ENCODE data around the gene KLRC4.
"Not testable (repeated sequence)": the region's sequence is repeated elsewhere in the genome, so short reads cannot be mapped to it uniquely, and the experiment has no call there.

KLRC4 gene

DNA sequence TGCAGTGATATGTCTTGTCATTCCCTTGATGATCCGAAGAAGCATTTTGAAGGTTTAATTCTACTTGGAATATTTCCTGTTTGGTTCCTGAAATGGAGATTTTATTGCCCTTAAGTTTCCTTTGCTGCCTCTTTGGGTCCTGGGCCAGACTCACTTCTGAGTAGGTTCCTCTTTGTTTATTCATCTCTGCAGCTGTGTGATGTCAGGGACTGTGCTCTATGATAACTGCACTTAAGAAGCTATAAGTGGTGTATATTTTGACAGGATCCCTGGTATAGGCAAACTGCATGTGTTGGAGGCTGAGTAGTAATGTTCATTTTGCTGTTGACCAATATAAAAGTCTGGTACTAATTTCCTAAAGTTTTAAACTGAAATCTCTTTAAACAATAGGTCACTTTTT is at the start of gene KLRC4:
KLRC4 (minus strand) TSS at position 366 of the 400 bp plus-strand sequence; CDS start at position 184, 182 bp downstream.
- DNase-seq: no peak

DNA sequence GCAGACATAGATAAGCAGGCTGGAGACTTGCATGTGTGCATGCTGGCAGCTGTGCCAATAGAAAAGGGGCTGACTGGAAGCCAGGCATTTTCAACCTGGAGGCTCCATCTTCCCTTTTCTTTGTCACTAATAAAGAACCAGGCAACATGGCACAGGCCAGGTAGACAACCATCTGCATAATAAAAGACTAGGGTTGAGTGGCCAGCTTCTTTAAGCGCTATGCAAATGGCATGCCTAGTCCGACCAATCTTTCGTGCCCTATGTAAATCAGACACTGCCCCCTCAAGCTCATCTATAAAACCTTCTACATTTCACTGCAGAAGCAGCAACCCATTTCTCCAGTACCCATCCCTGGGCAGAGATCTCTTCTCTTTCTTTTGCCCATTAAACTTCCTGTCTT is 48.2 kb upstream of the KLRC4 start:
- no peak for DNase-seq

DNA sequence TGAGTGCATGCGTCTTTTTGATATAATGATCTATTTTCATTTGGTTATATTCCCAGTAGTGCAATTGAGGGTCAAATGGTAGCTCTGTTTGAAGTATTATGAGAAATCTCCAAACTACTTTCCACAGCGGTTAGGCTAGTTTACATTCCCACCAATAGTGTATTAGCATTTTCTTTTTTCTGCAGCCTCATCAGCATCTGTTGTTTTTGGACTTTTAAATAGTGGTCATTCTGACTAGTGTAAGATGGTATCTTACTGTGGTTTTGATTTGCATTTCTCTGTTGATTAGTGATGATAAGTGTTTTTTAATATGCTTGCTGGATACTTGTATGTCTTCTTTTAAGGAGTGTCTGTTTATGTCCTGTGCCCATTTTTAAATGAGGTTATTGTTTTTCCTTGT is 47.3 kb upstream of the KLRC4 start:
- DNase-seq: no peak

GRCh38 chr12:10455766-10456165 is 46.2 kb upstream of the KLRC4 start:
- no peak for DNase-seq

- DNase-seq: no peak
These were observed 45.0 kb upstream of the KLRC4 start for GRCh38 chr12:10454531-10454930.

GRCh38 chr12:10453156-10453555 is 43.6 kb upstream of the KLRC4 start, which contains the start of gene KLRC1:
TSS of gene KLRC1 (minus strand) at chr12:10453377. CDS start at chr12:10451156, 2,221 bp downstream.
- no peak for DNase-seq

- no peak for DNase-seq
These were observed 38.7 kb upstream of the KLRC4 start for GRCh38 chr12:10448236-10448635.

DNA sequence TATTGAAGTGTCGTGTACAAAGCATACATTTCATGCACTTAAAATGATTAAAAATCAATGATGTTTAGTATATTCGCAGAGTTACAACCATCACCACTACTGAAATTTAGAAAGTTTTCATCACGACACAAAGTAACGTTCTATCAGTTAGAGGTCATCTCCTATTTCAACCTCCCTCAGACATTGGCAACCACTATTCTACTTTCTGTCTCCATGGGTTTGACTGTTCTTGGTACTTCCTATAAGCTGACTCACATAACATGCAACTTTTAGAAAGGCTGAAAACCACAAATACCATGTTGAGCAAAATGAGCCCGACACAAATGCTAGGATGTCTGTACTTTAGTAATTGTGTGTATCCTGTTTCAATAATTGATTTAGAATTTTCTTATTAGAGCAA is 36.5 kb upstream of the KLRC4 start:
- DNase-seq: peak; percentile 9

DNA sequence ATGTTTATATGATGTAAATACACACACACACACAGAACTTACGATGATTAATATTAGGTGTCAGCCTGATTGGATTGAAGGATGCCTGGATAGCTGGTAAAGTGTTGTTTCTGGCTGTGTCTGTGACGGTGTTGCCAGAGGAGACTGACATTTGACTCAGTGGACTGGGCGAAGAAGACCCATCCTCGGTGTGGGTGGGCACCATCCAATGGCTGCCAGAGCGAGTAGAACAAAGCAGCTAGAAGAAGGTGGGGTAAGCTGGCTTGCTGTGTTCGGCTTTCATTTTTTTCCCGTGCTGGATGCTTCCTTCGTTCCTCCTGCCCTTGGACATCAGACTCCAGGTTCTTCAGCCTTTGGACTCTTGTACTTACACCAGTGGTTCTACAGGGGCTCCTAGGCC is 31.6 kb upstream of the KLRC4 start:
- not testable (repeated sequence) for DNase-seq

DNA sequence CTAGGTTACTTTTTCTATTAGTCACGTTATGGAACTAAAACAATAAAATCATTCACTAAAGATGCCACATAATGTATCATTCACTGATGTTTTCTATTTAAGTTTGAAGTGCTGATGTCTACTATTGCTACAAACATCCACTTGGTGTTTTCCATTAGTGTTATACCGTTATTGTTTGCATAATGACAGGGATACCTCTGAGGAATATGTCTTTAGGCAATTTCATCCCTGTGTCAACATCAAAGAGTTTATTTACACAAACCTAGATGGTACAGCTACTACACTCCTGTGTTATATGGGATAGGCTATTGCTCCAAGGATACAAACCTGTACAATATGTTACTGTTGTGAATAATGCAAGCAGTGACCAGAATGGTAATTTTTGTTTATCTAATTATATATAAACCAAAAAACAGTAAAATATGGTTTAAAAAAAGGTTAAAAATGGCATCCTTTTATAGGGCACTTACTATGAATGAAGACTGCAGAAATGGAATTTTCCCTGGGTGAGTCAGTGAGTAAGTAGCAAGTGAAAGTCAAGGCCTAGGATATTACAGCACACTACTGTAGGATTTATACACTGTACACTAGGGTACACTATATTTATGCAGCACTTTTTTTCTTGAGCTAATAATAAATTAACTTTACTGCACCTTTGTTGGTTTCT is 30.2 kb upstream of the KLRC4 start:
- DNase-seq: not testable (repeated sequence)

DNA sequence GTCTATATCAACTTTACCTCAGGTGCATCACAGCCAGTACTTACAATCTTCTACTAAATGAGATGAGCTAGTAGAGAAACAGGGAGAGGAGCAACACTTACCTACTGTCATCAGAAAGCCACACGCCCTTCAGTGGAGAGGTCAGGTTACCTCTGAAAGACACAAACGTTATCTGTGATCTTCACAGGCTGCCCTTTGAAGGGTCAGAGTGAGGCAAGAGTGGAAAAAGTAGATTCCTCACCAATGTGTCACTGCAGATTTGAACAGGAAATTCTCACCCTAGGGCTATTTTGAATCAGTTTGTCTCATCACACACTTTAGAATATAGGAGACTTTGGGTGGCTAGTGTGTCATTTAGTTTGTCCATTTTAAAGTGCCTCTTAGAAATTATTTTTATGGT is 28.0 kb upstream of the KLRC4 start:
- DNase-seq: not testable (repeated sequence)

DNA sequence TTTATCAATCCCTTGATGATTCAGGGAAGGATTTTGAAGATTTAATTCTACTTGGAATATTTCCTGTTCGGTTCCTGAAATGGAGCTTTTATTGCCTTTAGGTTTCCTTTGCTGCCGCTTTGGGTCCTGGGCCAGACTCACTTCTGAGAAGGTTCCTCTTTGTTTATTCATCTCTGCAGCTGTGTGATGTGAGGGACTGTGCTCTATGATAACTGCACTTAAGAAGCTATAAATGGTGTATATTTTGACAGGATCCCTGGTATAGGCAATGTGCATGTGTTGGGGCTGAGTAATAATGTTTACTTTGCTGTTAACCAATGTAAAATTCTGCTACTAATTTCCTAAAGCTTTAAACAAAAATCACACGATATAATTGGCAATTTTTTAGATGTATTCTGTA is 26.3 kb upstream of the KLRC4 start, which contains the start of gene KLRC2:
KLRC2 (minus strand) TSS at position 195 of the 400 bp plus-strand sequence; CDS start at position 171, 24 bp downstream.
- DNase-seq: peak; percentile 31

- DNase-seq: peak; percentile 41
These were observed 21.1 kb upstream of the KLRC4 start for GRCh38 chr12:10430623-10431022.

GRCh38 chr12:10425938-10426337 is 16.4 kb upstream of the KLRC4 start:
- DNase-seq: not testable (repeated sequence)

DNA sequence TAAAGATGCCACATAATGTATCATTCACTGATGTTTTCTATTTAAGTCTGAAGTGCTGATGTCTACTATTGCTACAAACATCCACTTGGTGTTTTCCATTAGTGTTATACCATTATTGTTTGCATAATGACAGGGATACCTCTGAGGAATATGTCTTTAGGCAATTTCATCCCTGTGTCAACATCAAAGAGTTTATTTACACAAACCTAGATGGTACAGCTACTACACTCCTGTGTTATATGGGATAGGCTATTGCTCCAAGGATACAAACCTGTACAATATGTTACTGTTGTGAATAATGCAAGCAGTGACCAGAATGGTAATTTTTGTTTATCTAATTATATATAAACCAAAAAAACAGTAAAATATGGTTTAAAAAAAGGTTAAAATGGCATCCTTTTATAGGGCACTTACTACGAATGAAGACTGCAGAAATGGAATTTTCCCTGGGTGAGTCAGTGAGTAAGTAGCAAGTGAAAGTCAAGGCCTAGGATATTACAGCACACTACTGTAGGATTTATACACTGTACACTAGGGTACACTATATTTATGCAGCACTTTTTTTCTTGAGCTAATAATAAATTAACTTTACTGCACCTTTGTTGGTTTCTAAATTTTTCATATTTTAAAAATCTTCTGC is 14.8 kb upstream of the KLRC4 start:
- DNase-seq: not testable (repeated sequence)

DNA sequence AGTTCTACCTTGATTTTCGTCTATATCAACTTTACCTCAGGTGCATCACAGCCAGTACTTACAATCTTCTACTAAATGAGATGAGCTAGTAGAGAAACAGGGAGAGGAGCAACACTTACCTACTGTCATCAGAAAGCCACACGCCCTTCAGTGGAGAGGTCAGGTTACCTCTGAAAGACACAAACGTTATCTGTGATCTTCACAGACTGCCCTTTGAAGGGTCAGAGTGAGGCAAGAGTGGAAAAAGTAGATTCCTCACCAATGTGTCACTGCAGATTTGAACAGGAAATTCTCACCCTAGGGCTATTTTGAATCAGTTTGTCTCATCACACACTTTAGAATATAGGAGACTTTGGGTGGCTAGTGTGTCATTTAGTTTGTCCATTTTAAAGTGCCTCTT is 12.6 kb upstream of the KLRC4 start:
- not testable (repeated sequence) for DNase-seq

DNA sequence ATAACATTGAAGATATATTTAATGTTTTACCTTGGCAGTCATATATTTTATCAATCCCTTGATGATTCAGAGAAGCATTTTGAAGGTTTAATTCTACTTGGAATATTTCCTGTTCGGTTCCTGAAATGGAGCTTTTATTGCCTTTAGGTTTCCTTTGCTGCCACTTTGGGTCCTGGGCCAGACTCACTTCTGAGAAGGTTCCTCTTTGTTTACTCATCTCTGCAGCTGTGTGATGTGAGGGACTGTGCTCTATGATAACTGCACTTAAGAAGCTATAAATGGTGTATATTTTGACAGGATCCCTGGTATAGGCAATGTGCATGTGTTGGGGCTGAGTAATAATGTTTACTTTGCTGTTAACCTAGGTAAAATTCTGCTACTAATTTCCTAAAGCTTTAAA is 10.8 kb upstream of the KLRC4 start, which contains the start of gene KLRC3:
KLRC3 (minus strand) TSS at position 262 of the 400 bp plus-strand sequence; CDS start at position 217, 45 bp downstream.
- peak; percentile 2 for DNase-seq

DNA sequence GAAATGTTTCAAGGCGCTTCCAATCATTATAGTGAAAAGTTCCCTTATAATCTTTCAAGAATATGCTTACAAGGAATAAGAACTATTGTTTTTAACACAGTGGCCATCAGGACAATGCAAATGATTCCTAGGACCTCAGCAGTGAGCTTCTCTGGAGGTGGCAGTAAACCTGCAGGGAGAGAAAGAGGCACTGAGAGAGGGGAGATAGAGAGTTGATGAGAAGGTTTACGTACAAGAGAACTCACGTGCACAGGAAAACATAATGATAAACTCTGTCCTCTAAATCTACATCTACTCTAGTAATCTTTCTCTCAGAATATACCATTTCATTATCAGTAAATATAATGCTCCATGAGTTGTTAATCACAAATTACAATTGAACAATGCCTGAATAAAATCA is 715 bp downstream of the KLRC4 start:
- no peak for DNase-seq

DNA sequence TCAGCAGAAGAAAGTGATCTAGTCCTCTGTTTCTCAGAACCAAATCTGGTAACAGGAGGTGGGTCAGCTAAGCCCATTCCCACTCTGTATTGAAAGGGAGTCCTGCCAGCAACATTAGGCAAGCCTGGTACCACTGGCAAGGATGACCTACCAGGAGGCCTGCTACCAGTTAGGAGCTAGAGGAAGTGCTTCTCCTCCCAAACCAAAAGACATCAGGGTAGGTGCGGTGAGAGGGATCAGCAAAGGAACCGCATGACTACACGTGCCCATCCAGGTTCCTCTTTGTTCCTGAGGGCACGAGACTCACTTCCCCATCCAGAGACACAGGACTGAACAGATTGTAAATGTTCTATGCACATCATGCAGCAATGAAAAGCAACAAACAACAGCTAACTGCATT is 2.8 kb downstream of the KLRC4 start:
- DNase-seq: no peak

- no peak for DNase-seq
These were observed 4.3 kb downstream of the KLRC4 start for GRCh38 chr12:10405294-10405693.

GRCh38 chr12:10404798-10405197 is 4.8 kb downstream of the KLRC4 start:
- no peak for DNase-seq

GRCh38 chr12:10400829-10401228 is 8.7 kb downstream of the KLRC4 start:
- DNase-seq: no peak

DNA sequence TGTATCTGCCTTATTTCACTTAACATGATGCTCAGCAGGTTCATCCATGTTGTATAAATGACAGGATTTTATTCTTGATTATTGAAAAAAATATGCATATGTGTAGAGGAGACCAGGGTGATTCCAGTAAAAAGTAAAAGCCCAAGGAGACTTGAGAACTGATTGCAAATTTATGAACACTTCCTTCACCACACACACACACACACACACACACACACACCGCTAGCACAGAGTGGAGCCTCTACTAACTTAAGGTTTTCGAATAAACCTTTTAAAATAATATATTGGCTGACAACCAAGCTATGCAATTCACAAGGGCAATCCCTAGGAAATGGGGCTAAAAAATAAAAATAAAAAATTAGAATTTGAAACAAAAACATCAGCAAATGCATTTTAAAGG is 11.4 kb downstream of the KLRC4 start:
- no peak for DNase-seq

GRCh38 chr12:10397296-10397695 is 12.3 kb downstream of the KLRC4 start:
- DNase-seq: no peak

Data from fibroblast of skin of right quadriceps (primary cell).